Adrenal gland (tissue), 12 donors: Measurements from ENCODE around the gene PRUNE1. TPM values are rescaled to one million over a fixed set of nuclear protein-coding genes. Genes with fewer than 3 reads are reported as not detected.

Experiments used
- DNase-seq, 7 donors: peaks; one replicate each; pipeline ENCODE4 v3.0.0-alpha.2; 2019 to 2020
- H3K27ac ChIP-seq, 5 donors: fragments of 200-600 bp; sonication (generic) in 4 of 5; 1 replicate in 3 of 5; 2 replicates in 2 of 5; pipeline versions ENCODE4 v1.5.1 to v1.8.0; 2016 to 2020; ENCODE audit warnings: mild to moderate bottlenecking in 1 of 5
- H3K27me3 ChIP-seq: fragments of 200-600 bp; 2 replicates; pipeline ENCODE4 v1.8.0; 2021
- H3K36me3 ChIP-seq, 2 donors: fragments of 200-600 bp; replicated peaks in 1 of 2; 1 replicate in 1 of 2; 2 replicates in 1 of 2; pipeline versions ENCODE4 v1.5.1 to v1.8.0; 2018 to 2022
- H3K4me1 ChIP-seq, 2 donors: fragments of 200-600 bp; replicated peaks in 1 of 2; 1 replicate in 1 of 2; 2 replicates in 1 of 2; pipeline versions ENCODE4 v1.5.1 to v1.8.0; 2018 to 2021
- H3K4me3 ChIP-seq, 4 donors: fragments of 200-600 bp; sonication (generic) in 3 of 4; one replicate each; pipeline ENCODE4 v1.5.1; 2016 to 2018
- H3K9me3 ChIP-seq, 3 donors: fragments of 200-600 bp; sonication (generic) in 1 of 3; replicated peaks in 1 of 3; 1 replicate in 2 of 3; 2 replicates in 1 of 3; pipeline versions ENCODE4 v1.5.1 to v1.8.0; 2016 to 2021
- POLR2A ChIP-seq, 2 donors: fragments of 450-650 bp; IDR thresholded peaks; one replicate each; pipeline ENCODE4 v1.6.1; 2017; ENCODE audit warnings: antibody characterized with exemption in 2 of 2, mild to moderate bottlenecking in 2 of 2, moderate library complexity in 1 of 2
- WGBS, 4 donors: extraction: QIAGEN DNeasy Blood & Tissue Kit in 2 of 4; methylation state at CpG; one replicate each; pipeline versions ENCODE4 v1.1.5 to v1.1.7; 2013 to 2017; 5-methylcytosine and 5-hydroxymethylcytosine counted together
- intact Hi-C, 2 donors: fragments of 100-400 bp; cut with DNase I; formaldehyde crosslinking; loops; one replicate each; pipeline versions ENCODE4 v1.14.1 to v1.15.0; 2022 to 2023
- polyA plus RNA-seq, 3 donors: library from polyadenylated mRNA; stranded (reverse); fragments of 200-250 nt in 2 of 3; fragments of 350-450 nt in 1 of 3; fragmentation: Illumina TruSeq in 1 of 3; extraction: RNeasy Lipid Tissue Mini Kit (QIAGEN cat#74804) in 1 of 3; gene quantifications; one replicate each; pipeline ENCODE4 v1.2.3, GENCODE V29; 2013 to 2014
- total RNA-seq, 9 donors: library from RNA; depleted of rRNA in 4 of 9; stranded (reverse); fragments of >200 nt in 4 of 9; fragments of 120-200 nt in 1 of 9; fragmentation: NEBNext Ultra II Directional in 1 of 9; extraction: Animal tissue kit (Norgen Biotek cat#: 25700) in 1 of 9; gene quantifications; one replicate each; pipeline versions ENCODE4 v1.1.0 to v1.2.4, GENCODE V29; 2013 to 2023
- TF ChIP-seq, protein P1 (sequence below), 6 experiments: fragments of 450-650 bp in 4 of 6; fragments of 200-600 bp in 2 of 6; sonication (generic) in 1 of 6; IDR thresholded peaks; 1 replicate in 5 of 6; 2 replicates in 1 of 6; pipeline versions ENCODE4 v1.5.1 to v1.8.0; 2016 to 2021; ENCODE audit warnings: antibody characterized with exemption in 6 of 6, mild to moderate bottlenecking in 2 of 6, moderate library complexity in 1 of 6
- donor health status: healthy with polysubstance abuse.
- donor health status: Bipolar disorder and iron deficiency.
- donor health status: DM: yes; HTN: yes; CAD: no.
- donor health status: DM: no; HTN: no; CAD: no.
- donor health status: DM: no; HTN: no; CAD: no.
- donor health status: DM: yes; HTN: yes; CAD: no.

PRUNE1 gene
- total and polyA plus RNA-seq, 12 donors, result 10.2 to 25.7 (median 16.4) TPM

DNA sequence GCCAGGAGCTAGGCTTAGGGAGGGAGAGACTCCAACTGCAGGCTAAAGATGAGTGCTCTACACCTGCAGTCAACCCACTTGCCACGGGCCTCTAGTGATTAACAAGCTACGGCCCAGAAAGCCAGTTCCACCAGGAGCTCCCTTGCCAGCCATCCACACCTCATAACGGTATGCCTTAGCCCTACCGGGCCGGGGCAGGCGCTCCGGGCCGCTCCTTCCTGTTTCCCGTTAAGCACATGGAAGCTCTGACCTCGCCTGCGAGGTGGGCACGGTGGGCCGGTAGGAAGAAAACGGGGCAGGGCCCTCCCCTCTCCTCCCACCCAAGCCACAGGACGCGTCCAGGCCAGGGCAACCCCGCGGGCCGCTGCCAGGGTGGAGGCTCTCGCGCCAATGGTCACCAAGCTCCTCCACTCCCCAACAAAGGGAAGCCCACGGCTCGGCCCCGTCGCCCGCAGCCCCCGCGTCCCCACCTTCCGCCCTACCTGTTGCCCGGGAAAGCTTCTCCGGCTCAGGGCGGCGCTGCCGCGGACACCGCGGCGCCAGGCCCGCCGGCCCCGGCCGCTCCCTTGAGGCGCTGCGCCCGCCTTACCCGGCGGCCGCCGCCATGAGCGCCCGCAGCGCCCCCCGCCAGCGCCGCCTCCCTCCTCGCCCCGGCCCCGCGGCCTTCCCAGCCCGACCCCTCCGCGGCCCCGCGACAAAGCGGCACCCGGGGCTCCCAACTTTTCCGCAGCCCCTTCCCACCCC is 34.2 kb upstream of the PRUNE1 start:
- Histone ChIP-seq H3K36me3 (peaks cover 0 to 2% of the 10 kb centered on the region in 2 donors), H3K27me3 (no peaks in the 10 kb centered on the region), H3K9me3 (no peaks in the 10 kb centered on the region), H3K4me3 (peak overlapping the region; percentile 2 to 100 (median 78)), H3K4me1 (peaks cover 64 to 65% of the 10 kb centered on the region in 2 donors), H3K27ac (peak overlapping the region; percentile 87 to 98 (median 94))
- 0 to 1% (median 0%) methylated on average over 1 to 67 of the region's 67 CpGs; no CpG with 5 or more reads in 1 of the 4 donors for WGBS, 4 donors
- TF ChIP-seq, protein P1, sequence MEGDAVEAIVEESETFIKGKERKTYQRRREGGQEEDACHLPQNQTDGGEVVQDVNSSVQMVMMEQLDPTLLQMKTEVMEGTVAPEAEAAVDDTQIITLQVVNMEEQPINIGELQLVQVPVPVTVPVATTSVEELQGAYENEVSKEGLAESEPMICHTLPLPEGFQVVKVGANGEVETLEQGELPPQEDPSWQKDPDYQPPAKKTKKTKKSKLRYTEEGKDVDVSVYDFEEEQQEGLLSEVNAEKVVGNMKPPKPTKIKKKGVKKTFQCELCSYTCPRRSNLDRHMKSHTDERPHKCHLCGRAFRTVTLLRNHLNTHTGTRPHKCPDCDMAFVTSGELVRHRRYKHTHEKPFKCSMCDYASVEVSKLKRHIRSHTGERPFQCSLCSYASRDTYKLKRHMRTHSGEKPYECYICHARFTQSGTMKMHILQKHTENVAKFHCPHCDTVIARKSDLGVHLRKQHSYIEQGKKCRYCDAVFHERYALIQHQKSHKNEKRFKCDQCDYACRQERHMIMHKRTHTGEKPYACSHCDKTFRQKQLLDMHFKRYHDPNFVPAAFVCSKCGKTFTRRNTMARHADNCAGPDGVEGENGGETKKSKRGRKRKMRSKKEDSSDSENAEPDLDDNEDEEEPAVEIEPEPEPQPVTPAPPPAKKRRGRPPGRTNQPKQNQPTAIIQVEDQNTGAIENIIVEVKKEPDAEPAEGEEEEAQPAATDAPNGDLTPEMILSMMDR (IDR thresholded peaks at IDR 0.05), result peak in 1 of 6 experiments; percentile 10
- TF ChIP-seq POLR2A (IDR thresholded peaks at IDR 0.05), result no peak
- DNase-seq, result peak in 5 of 7 donors; percentile 42 to 66 (median 55)
- intact Hi-C loops, result no loop called here

DNA sequence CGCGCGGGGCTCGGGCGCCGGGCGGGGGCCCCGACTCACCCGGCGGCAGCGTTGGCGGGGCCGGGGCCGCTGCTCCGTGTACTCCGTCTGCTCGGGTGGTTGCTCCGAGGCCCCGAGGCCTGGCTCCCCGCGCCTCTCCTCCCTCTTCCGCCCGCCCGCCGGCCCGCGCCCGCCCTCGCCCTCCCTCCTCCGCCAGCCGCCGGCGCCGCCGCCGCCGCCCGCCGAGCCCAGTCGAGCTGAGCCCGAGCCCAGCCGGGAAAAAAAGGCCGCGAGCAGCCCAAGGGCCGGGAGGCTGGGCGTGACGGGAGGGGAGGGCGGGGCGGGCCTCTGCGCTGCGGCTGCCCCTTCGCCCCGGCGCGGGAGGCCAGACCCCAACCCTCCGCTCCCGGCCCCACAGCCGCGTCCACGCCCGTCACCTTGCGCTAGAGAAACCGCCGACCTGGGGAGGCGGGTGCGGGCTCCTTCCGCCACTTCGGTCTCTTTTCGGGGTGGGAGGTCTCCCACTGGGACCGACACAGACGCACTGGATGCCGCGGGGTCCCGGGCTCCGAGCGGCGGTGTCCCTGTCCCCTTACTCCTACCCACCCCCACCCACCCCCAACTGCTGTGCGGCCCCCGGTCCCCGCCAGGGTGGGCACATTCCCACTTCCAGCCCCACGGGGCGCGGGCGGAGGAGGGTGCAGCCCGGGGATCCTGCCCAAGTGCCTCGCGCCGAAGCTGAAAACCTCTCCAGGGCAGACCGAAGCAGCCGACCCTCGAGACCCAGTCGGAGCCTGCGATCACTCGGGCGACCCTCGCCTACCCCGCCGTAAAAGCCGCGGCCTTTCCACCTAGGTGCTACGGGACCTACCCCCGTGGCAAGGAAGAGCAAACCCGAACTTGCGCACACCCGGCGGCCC is 33.4 kb upstream of the PRUNE1 start, which contains the start of gene CERS2:
TSS of gene CERS2 (minus strand) at position 256 of the 899 bp plus-strand sequence. CDS start 5,745 bp downstream, outside the sequence.
- Histone ChIP-seq H3K36me3 (no peaks in the 10 kb centered on the region), H3K27me3 (no peaks in the 10 kb centered on the region), H3K27ac (peak within 1 kb of the TSS; percentile 87 to 98 (median 94)), H3K4me1 (peaks cover 60 to 68% of the 10 kb centered on the region in 2 donors), H3K9me3 (no peaks in the 10 kb centered on the region), H3K4me3 (peak within 1 kb of the TSS; percentile 2 to 100 (median 78))
- DNase-seq, result peak; percentile 81 to 86 (median 86)
- intact Hi-C loops, result no loop called here
- TF ChIP-seq, protein P1 (IDR thresholded peaks at IDR 0.05), result no peak
- TF ChIP-seq POLR2A (IDR thresholded peaks at IDR 0.05), result peak; percentile 34 to 74
- WGBS, 4 donors, result 7 to 58% (median 30%) methylated on average over 7 to 96 of the region's 106 CpGs

DNA sequence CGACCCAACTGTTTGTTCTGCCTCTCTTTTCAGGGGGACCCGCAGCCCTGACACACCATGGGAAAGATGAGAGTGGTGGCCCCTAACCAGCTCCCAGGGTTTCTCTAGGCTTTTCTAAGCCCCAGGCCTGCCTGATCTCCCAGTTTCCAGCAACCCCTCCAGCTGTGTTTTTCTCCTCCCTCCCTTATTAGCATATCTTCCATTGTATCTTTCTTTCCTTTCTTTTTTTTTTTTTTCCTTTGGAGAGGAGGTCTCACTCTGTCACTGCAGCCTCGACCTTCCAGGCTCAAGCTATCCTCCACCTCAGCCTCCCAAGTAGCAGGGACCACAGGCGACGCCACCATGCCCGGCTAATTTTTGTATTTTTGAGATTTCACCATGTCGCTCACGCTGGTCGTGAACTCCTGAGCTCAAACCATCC is 31.8 kb upstream of the PRUNE1 start:
- H3K4me3 ChIP-seq, result no peak overlapping the region
- intact Hi-C loops, result no loop called here
- H3K4me1 ChIP-seq, result peaks cover 45 to 54% of the 10 kb centered on the region in 2 donors

More for the DNA sequence above, 31.8 kb upstream of the PRUNE1 start:
- H3K36me3 ChIP-seq, result no peaks in the 10 kb centered on the region
- TF ChIP-seq, protein P1 (IDR thresholded peaks at IDR 0.05), result no peak
- no peak for TF ChIP-seq POLR2A (IDR thresholded peaks at IDR 0.05)
- no peaks in the 10 kb centered on the region for H3K9me3 ChIP-seq
- no peak for DNase-seq
- H3K27me3 ChIP-seq, result no peaks in the 10 kb centered on the region
- 88 to 96% (median 94%) methylated on average over 9 of the region's 9 CpGs for WGBS, 4 donors
- peak overlapping the region in 3 of 5 donors; percentile 60 to 82 (median 81) for H3K27ac ChIP-seq
